ENCODE results near the gene IRF2. TPM values are rescaled to one million over a fixed set of nuclear protein-coding genes. Genes with fewer than 3 reads are reported as not detected.

IRF2 gene
- total RNA-seq, 1 donor from 2014 or later: 44.0 TPM

DNA sequence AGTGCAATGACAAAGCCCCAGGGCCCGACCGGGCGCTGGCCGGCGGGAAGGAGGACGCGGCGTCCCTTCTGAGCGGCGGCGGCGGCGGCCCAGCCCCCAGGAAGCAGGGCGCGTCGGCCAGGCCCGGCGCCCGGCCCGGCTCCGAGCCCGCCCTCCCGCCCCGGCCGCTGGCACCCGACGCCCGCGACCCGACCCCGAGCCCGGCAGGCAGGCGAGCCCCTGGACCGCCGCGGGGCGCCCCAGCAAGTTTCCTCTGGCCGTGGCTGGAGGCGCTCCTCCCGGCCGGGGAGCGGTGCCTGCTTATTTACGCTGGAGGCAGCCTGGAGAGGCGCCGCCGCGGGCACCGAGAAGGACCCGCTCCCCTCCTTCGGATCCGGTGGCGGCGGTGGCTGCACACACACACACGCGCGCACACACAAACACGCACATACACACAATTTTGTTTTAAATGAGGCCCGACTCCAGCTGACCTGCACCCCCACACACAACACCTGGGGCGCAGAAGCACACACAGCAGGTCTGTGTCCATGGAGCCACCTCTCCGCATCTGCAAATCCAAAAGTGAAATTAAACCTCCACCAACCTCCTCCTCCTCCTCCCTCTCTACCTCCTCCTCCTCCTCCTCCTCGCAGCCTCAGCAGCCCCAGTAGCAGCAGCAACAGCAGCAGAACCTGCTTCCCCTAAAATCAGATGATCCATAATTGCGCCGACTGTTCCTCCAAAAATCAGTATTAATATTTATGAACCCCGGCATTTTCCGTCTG lies 669 bp downstream of the IRF2 start:
- H3K36me3 ChIP-seq: no peaks in the 10 kb centered on the region
- H3K4me1 ChIP-seq: peaks cover 62% of the 10 kb centered on the region
- ATAC-seq (peak; percentile 2), DNase-seq (peak; percentile 79)
- TF ChIP-seq, protein P1, sequence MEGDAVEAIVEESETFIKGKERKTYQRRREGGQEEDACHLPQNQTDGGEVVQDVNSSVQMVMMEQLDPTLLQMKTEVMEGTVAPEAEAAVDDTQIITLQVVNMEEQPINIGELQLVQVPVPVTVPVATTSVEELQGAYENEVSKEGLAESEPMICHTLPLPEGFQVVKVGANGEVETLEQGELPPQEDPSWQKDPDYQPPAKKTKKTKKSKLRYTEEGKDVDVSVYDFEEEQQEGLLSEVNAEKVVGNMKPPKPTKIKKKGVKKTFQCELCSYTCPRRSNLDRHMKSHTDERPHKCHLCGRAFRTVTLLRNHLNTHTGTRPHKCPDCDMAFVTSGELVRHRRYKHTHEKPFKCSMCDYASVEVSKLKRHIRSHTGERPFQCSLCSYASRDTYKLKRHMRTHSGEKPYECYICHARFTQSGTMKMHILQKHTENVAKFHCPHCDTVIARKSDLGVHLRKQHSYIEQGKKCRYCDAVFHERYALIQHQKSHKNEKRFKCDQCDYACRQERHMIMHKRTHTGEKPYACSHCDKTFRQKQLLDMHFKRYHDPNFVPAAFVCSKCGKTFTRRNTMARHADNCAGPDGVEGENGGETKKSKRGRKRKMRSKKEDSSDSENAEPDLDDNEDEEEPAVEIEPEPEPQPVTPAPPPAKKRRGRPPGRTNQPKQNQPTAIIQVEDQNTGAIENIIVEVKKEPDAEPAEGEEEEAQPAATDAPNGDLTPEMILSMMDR (IDR thresholded peaks at IDR 0.05): no peak
- no peaks in the 10 kb centered on the region for H3K27me3 ChIP-seq
- no peaks in the 10 kb centered on the region for H3K9me3 ChIP-seq
- intact Hi-C loops (cut with DNase I): loop anchor here (10.0 kb wide), 1 partner anchor 61 kb away; no protein-coding TSS in a partner anchor
- H3K4me3 ChIP-seq: peak overlapping the region; percentile 79
- H3K27ac ChIP-seq: peak overlapping the region; percentile 99

DNA sequence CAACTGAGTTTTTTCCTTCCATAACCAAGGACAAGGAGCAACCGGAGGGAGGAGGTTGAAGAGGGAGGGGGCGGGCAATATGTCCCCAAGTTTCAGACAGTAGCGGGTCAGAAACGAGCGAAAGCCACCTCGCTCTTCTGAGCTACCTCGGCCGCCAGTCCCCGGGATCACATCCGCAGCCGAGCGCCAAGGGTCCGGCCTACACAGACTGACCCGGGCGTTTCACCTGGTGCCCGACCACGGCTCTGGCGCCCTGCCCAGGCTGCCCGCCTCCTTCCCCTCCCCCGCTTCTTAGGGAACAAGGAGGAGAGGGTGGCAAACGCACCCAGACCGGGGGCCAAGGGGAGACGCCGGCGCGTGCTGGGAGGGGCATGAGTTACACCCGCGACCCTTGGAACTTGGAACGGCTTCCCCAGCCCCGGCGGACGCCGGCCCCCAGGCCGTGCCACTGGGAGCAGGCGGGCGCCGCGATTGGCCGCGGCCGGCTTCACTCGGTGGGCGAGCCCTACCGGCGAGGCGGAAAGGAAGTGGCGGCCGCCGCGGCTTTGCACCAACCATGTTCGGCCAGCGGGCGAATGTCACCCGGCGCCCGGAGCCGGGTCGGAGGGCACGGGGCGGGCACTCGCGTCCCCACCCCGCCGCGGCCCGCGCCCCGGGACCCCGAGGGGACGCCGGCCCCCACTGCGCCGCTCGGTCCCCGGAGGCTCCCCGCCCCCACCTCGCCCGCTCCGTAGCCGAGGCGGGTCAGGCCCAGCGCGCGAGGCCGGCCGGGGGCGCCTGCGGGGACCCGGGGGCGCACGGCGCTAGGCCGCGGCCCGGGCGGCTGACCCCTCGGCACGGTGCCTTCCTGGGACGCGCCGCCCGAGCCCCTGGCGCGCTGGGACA lies 1.5 kb downstream of the IRF2 start:
- ATAC-seq (peak; percentile 80), DNase-seq (peak; percentile 94)
- intact Hi-C loops (cut with DNase I): loop anchor here (10.0 kb wide), 1 partner anchor 62 kb away; no protein-coding TSS in a partner anchor
- H3K4me3 ChIP-seq: peak overlapping the region; percentile 79
- H3K36me3 ChIP-seq: no peaks in the 10 kb centered on the region
- H3K27ac ChIP-seq: peak overlapping the region; percentile 99
- no peaks in the 10 kb centered on the region for H3K27me3 ChIP-seq
- peaks cover 68% of the 10 kb centered on the region for H3K4me1 ChIP-seq
- TF ChIP-seq, protein P1 (IDR thresholded peaks at IDR 0.05): peak; percentile 21
- H3K9me3 ChIP-seq: no peaks in the 10 kb centered on the region

DNA sequence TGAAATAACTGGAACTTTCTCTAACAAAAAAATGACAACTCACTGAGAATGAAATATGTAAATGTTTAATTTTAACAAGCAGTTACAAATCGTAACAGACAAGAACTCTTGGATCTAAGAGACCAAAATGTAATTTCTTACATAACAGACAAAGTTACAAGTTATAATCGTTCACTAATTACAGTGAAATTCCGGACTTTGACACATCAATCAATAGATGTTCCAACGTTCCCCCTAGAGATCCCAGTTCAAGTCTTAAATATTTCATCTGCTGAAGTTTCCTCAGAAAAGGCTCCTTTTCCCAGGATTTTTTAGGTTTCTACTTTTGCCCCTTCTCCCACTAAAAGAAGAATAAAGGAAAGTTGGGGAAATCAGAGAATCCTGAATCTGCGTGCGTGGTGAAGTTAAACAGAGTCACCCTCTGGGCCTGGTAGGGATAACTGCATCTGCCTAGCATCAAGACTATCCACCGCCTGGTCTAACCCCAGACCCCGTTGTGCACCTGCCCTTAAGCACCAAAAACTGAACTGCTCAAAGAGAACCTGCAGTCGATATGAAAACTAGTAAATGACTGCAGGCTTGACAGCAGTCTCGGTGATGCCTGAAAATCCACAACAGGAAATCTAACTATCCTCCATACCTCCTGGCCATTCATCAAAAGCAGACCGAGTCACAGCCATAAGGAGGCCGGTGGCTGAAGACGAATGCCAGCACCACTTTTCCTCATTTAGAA lies 2.3 kb downstream of the IRF2 start:
- Histone ChIP-seq H3K36me3 (no peaks in the 10 kb centered on the region), H3K4me3 (peak overlapping the region; percentile 79), H3K27ac (peak overlapping the region; percentile 99), H3K4me1 (peaks cover 60% of the 10 kb centered on the region), H3K27me3 (no peaks in the 10 kb centered on the region), H3K9me3 (no peaks in the 10 kb centered on the region)
- TF ChIP-seq, protein P1 (IDR thresholded peaks at IDR 0.05): no peak
- DNase-seq: no peak
- intact Hi-C loops (cut with DNase I): loop anchor here (10.0 kb wide), 1 partner anchor 63 kb away; no protein-coding TSS in a partner anchor
- no peak for ATAC-seq

DNA sequence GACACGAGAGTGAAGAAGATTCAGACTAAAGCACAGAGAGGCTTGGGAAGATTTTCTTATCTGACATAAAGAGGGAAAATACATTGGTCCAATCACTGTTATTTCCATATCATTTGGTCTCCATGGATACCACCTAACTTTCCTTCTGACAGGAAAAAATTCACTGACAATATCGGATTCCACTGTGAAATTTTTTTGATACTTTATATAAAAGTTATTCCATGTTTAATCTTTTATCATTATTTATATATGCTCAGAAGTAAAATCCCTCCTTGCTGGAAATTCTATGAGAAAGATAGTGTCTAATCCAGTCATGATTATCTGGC lies 3.6 kb downstream of the IRF2 start:
- ATAC-seq (no peak), DNase-seq (no peak)
- no peaks in the 10 kb centered on the region for H3K36me3 ChIP-seq
- TF ChIP-seq, protein P1 (IDR thresholded peaks at IDR 0.05): no peak
- intact Hi-C loops (cut with DNase I): loop anchor here (10.0 kb wide), 1 partner anchor 64 kb away; no protein-coding TSS in a partner anchor
- H3K27me3 ChIP-seq: no peaks in the 10 kb centered on the region
- H3K4me3 ChIP-seq: no peak overlapping the region
- H3K9me3 ChIP-seq: no peaks in the 10 kb centered on the region
- peaks cover 51% of the 10 kb centered on the region for H3K4me1 ChIP-seq
- H3K27ac ChIP-seq: no peak overlapping the region

DNA sequence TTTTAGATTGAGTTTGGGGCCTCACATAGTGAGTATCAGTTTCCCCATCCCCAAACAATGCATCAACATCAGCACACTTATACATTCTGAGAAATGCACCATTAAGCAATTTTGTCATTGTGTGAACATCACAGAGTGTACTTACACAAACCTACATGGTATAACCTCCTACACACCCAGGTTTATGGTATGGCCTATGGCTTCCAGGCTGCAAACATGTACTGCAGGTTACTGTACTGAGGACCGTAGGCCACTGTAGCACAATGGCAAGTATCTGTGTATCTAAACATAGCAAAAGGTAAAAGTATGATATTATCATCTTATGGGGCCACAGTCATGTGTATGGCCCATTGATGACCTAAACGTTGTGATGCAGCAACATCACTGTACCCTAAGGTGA lies 7.7 kb downstream of the IRF2 start:
- peaks cover 51% of the 10 kb centered on the region for H3K4me1 ChIP-seq
- TF ChIP-seq, protein P1 (IDR thresholded peaks at IDR 0.05): no peak
- H3K36me3 ChIP-seq: no peaks in the 10 kb centered on the region
- H3K27me3 ChIP-seq: no peaks in the 10 kb centered on the region
- no peak overlapping the region for H3K4me3 ChIP-seq
- H3K27ac ChIP-seq: no peak overlapping the region
- DNase-seq (no peak), ATAC-seq (no peak)
- intact Hi-C loops (cut with DNase I): no loop called here
- no peaks in the 10 kb centered on the region for H3K9me3 ChIP-seq

Measured in upper lobe of right lung (tissue), 1 donor.